ENCODE results near the gene GBX1.

GBX1 gene

DNA sequence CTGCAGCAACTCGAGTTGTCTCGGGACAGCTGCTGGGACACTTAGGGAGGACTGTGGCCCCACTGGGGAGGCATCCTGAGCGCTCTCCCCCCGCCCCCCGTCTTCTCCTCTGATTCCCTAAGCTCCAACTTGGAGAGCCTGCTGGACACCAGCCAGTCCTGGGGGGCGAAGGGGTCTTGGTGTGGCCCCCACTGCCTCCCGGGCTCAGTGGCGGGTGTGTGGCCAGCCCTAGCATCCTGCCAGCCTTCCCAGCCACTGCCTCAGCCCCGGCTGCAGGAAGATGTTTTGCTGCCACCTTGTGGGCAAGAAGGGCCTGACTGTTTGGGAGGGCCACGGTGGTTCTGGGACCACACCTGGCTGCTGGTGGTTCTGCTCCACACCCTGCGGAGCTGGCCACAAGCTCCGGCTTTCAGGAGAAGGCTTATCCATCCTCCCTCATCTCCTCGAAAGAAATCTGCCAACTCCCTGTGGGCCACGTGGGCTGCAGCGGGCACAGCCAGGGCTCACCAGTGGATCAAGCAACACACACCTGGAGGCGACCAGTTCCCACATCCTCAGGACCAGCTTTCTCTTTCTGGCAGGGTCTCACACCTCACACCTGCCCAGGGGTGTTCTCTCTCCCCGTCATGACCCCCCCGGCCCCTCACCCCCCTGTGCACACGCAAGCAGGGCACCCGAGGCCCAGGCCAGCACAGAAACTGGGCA, 56.4 kb downstream of the GBX1 start:
- DNase-seq = peak; percentile 54

GRCh38 chr7:151110236-151110940, 57.1 kb downstream of the GBX1 start:
- no peak for DNase-seq

- DNase-seq = no peak
These were observed 58.1 kb downstream of the GBX1 start for GRCh38 chr7:151109094-151110048.

DNA sequence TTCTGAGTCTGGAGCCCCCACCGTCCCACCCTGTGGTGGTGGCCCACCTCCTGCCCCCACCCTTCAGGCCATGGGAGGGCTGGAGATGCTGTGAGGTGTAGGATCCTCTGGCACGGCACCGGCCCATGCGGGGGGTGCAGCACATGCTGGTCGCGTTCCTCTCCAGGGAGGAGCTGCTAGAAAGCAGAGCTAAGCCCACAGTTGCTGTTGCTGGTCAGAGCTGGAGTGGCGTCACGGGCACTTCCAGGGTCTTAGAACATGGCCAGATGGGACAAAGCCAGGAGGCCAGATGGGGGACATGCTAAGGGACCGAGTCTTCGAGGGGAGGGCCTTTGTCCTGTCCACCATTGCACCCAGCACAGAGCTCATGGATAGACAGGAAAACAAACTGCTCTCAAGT, 59.6 kb downstream of the GBX1 start:
- no peak for DNase-seq

GRCh38 chr7:151104411-151105235, 62.9 kb downstream of the GBX1 start:
- no peak for DNase-seq

GRCh38 chr7:151103973-151104372, 63.5 kb downstream of the GBX1 start:
- no peak for DNase-seq

DNA sequence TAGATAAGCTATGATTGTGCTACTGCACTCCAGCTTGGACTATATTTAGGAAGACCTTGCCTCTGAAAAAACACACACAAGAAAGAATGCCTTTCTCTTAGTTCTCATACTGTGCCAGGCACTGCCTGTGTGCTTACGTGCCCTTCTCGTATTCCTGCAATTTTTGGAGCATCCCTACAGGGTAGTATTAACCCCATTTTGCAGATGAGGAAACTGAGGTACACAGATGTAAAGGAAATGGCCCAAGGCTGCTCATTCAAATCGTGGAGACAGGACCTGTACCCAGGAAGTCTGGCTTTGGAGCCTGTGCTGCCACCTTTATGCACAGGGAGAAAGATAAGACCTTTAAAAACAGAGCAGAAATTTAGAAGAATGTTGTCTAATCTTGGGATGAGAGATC, 64.5 kb downstream of the GBX1 start:
- DNase-seq = no peak

DNA sequence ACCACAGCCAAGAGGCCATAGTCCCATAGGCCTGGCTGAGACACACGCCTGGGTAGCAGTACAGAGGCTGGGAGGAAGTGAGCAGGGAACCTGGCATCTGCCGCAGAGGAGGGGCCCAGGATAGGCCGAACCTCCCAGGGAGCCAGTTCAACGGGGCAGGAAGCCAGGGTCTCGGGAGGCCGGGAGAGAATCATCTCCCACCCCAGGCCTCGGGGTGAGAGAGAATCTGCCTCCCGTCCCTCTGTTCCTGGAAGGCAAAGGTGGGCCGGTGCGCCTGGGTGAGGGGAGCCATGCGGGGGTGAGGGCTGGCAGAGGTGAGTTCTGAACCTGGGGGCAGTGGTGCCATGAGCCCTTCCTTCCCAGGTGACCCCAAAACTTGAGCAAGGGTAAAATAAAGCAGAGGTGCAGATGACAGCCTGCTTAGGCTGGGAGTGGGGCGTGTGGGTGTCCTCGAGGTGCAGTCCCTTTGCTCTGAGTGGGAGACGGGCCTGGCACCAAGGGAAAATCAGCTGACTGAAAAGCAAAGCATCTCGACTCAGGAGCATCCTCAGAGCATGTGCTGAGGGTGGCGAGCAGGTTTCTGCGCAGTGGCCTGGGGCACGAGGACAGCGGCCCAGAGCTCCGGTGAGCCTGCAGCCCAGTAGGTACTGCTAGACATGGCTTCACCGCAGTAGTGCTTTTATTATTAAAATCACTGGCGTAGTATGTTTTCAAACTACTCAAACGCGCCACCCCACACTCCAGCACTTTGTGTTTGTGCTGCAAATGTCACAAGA, 65.7 kb downstream of the GBX1 start:
- DNase-seq = no peak

DNA sequence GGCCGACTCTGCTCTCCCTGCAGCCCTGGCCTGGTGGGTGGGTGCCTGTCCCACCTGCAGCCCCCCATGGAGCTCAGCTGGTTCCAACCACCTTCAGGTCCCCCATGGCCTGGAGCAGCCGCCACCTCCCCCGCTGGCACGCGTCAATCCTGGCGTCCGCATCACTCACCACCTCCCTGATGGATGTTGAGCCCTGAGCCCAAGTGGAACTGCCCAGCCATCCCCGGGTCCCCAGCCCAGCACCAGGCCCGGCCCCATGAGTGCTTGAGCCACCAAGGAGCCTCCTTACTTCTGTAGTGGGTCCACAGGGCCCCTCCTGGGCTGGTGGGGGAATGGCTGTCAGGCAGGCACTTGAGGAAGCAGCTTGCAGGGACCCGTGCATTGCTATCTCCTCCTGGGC, 66.6 kb downstream of the GBX1 start:
- DNase-seq = no peak

GRCh38 chr7:151099486-151100211, 67.8 kb downstream of the GBX1 start:
- DNase-seq = no peak
